Head of caudate nucleus (tissue), 42 donors: ENCODE results near the gene CDH4.

Experiments used
- DNase-seq, 42 donors: peaks; one replicate each; pipeline versions ENCODE4 v3.0.0 to v3.0.0-alpha.2; 2020 to 2021; ENCODE audit warnings: mixed read lengths in 7 of 42
- intact Hi-C: fragments of 100-400 bp; cut with DNase I; formaldehyde crosslinking; loops from one replicate; pipeline ENCODE4 v1.15.0; 2022

CDH4 gene

GRCh38 chr20:61587036-61587435, 335.0 kb downstream of the CDH4 start:
- DNase-seq = no peak

DNA sequence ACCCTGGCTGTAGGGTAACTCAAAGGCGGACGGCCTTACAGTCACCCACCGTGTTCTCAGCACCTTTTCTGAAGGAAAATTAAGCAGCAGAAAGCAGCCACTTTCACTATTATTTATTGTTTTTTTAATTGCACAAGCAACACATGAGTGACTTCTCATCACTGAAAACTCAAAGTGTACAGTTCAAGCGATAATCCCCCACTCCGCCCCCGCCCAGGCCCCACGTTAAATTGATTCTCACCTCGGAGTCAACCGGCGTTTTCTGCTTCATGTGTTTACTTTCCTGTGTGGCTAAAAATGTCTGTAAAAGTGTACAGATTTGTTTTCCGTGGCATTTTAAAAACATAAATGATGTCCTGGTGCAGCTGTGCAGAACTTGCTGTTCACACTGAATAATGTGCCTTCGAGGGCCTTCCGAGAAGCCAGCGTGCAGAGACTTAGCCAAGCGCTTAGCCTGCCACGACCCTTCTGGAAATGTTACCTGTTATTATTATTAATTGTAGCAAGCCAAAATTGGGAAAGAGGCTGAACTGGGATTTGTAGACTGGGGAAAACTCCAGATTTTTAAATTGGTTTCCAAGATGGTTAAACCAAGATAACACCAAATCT, 335.7 kb downstream of the CDH4 start:
- no peak for DNase-seq
- intact Hi-C loops = no loop called here

More at GRCh38 chr20:61587036-61587435, 335.0 kb downstream of the CDH4 start:
- intact Hi-C loops = no loop called here

DNA sequence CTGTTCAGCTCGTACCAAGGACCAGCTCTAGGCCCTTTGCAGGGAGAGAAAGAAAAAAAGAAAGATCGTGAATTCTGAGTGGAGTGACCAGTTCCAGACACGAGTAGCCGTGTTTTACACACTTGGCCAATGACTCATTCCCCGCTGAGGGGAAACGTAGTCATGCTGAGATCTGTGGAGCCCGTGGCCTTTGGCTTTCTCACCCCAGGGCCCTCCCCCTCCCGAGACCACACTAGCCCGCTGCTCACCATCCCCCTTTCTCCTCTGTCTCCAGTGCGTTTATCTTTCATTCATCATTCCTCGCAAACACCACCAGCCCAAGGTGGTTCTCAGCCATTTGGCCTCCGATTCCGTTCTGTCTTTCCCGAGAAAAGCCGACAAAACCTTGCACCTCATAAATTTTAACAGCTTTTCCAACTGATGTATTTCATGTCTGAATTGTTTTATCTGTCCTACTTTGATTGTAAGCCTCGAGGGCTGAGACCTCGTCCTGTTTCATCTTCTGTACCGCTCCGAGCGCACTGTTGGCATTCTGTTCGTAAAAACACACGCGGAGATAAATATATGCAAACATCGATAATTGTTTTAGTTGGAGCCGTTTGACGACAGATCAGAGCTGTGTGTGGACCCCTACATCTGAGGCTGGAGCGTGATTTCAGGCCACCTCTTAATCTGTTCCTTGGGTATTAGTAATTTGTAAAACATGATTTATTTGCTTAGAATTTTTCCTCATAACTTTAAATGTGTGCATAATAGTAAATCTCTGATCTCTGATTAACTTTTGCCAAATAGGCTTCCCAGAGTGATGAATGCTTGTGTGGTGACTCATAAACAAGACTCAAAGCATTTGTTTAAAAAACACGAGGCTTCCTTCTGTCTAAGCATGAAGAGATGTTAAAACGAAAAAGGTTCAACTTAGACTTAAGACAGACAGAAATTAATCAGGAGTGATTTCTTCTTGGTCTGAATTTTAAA, 336.6 kb downstream of the CDH4 start:
- no peak for DNase-seq
- intact Hi-C loops = no loop called here

DNA sequence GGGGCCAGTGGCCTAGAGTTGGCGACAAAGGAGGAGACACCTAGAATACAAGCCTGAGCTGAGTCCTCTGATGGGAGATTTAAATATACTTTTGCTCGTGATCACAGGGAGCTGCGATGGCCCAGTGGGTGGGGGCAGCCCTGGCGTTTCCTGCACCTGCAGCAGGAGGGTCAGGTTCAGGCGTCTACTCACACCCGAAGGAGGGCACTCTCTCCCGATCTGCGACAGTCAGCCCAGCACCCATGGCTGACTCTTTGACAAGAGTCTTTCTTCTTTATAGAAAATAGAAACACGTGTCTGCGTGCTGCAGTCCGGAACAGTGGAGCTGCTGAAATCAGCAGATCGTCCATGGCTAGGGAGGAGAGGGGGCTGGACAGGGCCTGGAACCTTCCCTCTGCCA, 338.2 kb downstream of the CDH4 start:
- intact Hi-C loops = no loop called here
- DNase-seq = no peak

- DNase-seq = no peak
- intact Hi-C loops = no loop called here
These were observed 341.5 kb downstream of the CDH4 start for GRCh38 chr20:61593516-61593915.

- intact Hi-C loops = no loop called here
- DNase-seq = no peak
These were observed 342.1 kb downstream of the CDH4 start for GRCh38 chr20:61594198-61594597.

- DNase-seq = no peak
- intact Hi-C loops = no loop called here
These were observed 343.2 kb downstream of the CDH4 start for GRCh38 chr20:61595216-61595615.

GRCh38 chr20:61596687-61597330, 344.7 kb downstream of the CDH4 start:
- intact Hi-C loops = no loop called here
- no peak for DNase-seq

GRCh38 chr20:61597996-61598395, 345.9 kb downstream of the CDH4 start:
- no peak for DNase-seq
- intact Hi-C loops = no loop called here

GRCh38 chr20:61598586-61598985, 346.5 kb downstream of the CDH4 start:
- DNase-seq = no peak
- intact Hi-C loops = no loop called here

DNA sequence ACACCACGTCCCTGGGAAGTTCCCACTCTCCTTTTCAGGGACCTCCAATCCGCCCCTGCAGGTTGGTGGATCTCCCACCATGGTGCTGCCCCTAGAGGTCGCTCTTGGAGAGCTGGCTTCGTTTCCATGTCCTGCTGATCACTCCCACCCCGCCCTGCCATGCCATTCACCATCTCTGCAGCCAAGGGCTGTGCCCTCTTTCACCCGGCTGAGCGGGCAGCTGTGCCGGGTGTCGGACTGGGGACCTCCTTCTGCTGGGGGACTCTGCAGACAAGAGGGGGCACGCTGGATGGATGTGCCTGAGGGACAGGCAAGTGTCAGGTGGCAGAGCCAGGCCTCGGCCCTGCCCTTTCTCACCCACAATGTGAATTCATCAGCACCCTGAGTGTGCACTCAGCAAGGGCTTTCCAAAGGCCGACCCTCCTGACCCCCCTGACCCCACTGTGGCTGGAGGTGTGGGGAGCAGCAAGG, 347.0 kb downstream of the CDH4 start:
- DNase-seq = peak in 5 of 42 donors; percentile 7 to 58 (median 54)
- intact Hi-C loops = no loop called here

- intact Hi-C loops = no loop called here
- DNase-seq = no peak
These were observed 347.5 kb downstream of the CDH4 start for GRCh38 chr20:61599541-61599992.

DNA sequence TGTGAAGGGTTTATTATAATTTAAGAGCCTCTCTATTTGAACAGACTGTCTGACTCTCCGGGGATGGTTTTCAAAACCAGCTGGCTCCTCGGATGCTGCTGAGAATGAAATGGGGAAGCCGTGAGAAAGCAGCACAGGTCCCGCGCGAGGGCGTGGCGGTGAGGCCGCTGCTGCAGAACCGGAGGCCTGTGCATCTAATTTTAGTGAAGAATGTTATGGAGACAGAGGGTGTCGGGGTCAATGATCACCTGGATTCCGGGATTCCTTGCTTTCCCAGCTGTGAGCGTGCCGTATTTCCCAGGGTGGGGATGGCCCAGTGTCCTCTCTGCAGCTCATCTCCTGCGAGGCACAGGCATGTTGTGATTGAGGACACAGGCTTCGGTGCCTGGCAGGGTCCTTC, 348.0 kb downstream of the CDH4 start:
- DNase-seq = no peak
- intact Hi-C loops = no loop called here

GRCh38 chr20:61601361-61601760, 349.3 kb downstream of the CDH4 start:
- intact Hi-C loops = no loop called here
- DNase-seq = no peak

GRCh38 chr20:61601853-61602252, 349.8 kb downstream of the CDH4 start:
- intact Hi-C loops = no loop called here
- no peak for DNase-seq

- intact Hi-C loops = no loop called here
- DNase-seq = no peak
These were observed 351.7 kb downstream of the CDH4 start for GRCh38 chr20:61603715-61604114.

- intact Hi-C loops = no loop called here
- no peak for DNase-seq
These were observed 352.5 kb downstream of the CDH4 start for GRCh38 chr20:61604549-61604948.

DNA sequence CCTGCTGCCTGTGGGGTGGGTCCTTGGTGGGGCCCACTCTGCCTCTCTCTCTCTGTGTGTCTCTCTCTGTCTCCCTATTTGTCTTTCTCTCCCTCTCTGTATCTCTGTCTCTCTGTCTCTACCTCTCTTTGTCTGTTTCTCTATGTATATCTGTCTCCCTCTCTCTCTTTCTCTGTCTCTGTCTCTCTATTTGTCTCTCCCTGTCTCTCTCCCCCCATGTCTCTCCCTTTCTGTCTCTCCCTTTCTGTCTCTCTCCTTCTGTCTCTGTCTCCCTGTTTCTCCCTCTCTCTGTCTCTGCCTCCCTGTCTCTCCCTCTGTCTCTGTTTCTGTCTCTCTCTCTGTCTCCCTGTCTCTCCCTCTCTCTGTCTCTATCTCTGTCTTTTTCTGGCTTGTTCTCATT, 353.2 kb downstream of the CDH4 start:
- intact Hi-C loops = no loop called here
- no peak for DNase-seq

DNA sequence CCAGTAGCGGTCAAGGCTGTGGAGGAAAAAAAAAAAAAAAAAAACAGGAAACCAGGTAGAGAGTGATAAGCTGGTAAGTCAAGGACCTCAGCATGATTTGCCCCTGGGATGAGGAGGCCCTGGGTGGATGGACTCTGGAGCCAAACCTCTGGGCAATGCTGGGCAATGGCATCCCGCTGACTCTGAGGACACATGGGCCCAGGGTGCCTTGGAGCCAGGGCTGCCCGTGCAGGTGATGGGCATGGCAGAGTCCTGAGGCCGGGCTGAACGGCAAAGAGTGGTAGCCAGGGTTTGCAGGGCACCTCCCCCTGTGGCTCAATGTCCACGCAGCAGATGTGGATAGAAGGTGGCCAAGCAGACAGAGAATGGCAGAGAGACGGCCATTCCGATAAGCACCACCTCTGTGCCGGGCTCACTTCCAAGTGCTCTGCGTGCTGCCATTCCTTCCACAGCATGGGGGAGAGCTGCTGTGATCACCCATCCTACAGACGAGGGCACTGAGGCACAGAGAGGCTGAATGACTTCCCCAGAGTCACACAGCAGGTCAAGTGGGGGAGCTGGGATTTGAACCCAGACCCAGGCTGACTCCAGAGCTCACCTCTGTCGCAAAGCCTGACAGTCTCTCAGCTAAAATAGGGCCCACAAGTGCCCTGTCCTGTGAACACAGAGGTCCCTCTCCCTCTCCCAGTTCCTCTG, 353.9 kb downstream of the CDH4 start:
- no peak for DNase-seq
- intact Hi-C loops = no loop called here
